HG03439 (cell line): ENCODE data around the gene MC5R.

Experiments used
- ATAC-seq: cut with Tn5 transposase; IDR thresholded peaks from one replicate; pipeline ENCODE4 v1.9.1; 2021; ENCODE audit warnings: mild to moderate bottlenecking, moderate library complexity; ENCODE audit not compliant: unreplicated experiment

MC5R gene

DNA sequence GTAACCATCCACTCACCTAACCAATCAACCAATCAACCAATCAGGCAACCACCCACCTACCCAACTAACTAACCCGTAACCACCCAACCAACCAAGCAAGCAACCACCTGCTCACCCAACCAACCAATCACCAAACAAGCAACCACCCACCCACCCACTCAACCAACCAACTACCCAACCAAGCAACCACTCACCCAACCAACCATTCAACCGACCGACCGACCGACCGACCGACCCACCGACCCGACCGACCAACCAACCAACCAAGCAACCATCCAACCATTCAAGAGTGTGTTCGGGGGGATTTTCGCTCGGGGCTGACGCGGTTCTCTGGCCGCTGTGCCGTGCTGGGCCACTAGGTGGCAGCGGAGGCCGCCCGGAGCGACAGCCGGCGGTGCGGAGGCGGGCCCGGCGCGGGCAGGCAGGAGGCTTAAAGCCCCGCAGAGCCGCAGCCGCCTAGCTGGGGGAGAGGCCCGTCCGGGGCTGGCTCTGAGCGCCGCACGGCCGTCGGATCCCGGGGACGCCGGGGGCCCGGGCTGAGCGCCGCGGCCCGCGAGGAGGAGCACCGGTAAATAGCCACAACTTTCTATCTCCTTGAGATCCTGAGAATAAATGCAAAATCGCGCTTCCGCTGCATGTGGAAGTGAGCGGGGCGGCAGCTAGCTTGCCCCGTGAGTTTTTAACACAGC lies at the start of gene MC5R:
Gene MC5R, plus strand, starts transcription at position 443 of the 689 bp plus-strand sequence. CDS start 1,617 bp downstream, outside the sequence.
- peak; percentile 83 for ATAC-seq

- no peak for ATAC-seq
Measured at GRCh38 chr18:13775058-13775457, 48.9 kb upstream of the MC5R start.

DNA sequence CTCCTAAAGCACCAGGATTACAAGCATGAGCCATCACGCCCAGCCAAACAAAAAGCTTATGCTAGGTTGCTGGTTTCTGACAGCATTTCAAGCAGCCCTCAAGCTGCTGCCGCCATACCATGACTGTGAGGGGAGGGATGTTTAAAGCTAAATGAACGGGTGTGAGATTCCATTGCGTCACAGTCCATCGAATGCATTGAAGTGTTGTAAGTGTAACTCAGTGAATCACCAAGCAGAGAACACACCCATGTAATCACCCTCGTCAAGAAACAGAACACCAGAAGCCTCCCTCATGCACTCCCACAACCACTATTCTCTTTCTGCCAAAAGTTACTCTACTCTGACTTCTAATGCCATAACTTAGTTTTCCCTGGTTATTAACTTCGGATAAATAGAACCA lies 32.8 kb upstream of the MC5R start:
- ATAC-seq: no peak

DNA sequence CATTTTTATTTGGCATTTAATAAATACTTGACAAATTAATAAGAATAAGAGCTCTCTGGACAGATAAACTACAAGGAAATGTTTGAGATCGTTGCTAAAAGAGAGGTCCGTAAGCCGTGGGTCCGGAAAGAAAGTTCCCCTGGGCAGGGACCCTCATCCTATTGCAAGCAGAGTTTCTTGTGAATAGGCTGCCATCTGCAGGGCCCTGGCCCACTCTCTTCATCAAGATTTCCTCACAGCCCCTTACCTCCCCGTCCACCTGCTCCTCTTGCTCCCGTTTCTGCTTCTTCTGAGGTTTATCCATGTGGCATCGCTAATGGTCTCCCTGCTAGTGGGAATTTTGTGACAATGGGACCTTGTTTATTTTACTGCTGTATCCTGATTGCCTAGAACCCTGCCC lies 30.1 kb upstream of the MC5R start:
- ATAC-seq: no peak

DNA sequence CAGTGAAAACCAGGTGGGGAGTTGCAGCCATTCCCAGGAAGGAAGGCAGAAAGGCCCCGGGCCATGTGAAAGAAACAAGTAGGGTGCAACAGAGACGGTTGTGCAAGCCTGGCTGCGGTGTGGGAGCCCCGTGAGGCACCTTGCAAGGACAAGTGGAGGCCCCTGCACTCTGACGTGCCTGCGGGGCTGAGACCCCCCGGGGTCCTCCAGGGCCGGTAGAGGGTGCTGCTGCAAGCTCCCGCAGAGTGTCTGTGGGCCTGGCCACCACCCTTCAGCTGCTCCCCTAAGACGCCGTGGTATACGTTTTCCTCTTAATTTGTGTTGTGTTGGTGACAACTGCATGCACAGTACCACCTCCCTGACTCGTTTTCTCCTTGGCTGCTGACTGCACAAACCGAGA lies 27.4 kb upstream of the MC5R start:
- ATAC-seq: no peak

- no peak for ATAC-seq
Measured at GRCh38 chr18:13797157-13797611, 26.8 kb upstream of the MC5R start.

DNA sequence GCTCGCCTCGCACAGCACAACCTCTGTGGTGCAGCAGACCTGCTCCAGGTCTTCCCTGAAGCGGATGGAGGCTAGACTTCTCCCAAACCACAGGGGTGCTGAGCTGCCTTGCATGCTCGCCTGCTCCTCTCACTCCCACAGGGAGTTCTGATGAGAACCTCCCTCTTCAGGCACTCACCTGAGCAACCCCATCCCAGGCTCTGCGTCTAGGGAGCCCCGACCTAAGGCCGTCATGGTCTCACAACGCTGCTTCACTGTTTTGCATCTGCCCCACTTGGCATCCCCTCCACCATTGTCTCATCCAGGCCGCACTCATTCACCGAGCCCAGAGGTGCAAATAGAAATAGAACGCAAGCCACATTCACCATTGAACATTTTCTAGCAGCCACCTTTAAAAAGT lies 24.6 kb upstream of the MC5R start:
- ATAC-seq: no peak

GRCh38 chr18:13800505-13801259 lies 23.3 kb upstream of the MC5R start:
- ATAC-seq: no peak

DNA sequence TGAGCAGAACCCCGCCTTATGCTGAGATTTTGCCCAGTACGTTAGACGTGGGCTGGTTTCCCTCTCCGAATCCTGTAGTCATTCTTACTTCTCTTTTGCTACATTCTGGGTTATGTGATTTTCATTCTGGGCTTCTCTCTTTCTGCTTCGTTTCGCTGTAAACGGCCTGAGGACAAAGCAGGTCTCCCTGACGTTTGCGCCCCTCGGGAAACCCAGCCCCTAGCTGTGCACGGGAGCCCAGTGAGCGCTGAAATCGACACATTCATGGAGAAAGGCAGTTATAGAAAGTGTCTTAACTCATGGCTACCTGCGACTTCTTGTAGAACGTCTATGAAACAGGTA lies 22.7 kb upstream of the MC5R start:
- ATAC-seq: no peak

DNA sequence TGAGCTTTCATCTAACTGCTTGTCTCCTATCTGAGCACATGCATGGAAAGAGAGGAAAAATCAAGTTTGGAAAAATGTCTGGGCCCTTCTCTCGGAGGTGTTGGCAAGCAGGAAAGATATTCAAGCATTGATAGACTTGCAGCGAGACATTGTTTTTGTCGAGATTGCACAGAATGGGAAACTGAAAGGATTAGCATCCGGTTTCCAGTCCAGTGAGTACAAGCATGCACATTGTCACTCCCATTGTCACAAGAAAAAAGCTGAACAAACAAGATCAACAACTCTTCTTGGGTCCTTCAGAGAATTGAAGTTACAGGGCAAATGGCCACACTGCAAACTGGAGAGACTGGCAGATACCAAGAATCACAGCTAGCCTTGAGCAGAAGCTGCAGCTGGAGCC lies 19.6 kb upstream of the MC5R start:
- ATAC-seq: no peak

- ATAC-seq: no peak
Measured at GRCh38 chr18:13808294-13809042, 15.5 kb upstream of the MC5R start.

- no peak for ATAC-seq
Measured at GRCh38 chr18:13809043-13809430, 14.9 kb upstream of the MC5R start.

GRCh38 chr18:13809531-13810255 lies 14.3 kb upstream of the MC5R start:
- no peak for ATAC-seq

DNA sequence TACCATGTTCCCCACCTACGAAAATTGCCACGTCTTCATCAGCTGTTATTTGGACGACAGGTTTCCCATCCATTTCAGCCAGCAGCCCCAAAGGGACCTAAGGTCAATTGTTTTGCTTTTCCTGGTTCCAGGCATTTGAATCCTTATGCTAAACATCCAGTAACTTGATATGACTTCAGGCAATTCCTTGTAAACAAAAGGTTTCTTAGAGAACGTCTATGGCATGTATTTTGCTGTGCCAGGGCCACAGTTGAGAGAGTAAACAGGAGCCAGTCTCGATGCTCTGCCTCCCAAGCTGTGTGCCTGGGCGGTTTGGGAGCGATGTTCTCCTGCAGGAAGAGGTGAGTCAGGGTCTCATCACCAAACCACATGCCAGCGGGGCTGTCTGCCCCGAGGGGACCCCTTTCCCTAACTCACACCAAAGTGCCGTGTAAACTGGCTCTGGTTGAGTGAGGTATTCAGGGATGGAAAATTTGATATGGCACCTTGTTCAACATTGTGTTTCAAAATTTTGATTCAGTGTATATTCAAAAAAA lies 12.9 kb upstream of the MC5R start:
- no peak for ATAC-seq

DNA sequence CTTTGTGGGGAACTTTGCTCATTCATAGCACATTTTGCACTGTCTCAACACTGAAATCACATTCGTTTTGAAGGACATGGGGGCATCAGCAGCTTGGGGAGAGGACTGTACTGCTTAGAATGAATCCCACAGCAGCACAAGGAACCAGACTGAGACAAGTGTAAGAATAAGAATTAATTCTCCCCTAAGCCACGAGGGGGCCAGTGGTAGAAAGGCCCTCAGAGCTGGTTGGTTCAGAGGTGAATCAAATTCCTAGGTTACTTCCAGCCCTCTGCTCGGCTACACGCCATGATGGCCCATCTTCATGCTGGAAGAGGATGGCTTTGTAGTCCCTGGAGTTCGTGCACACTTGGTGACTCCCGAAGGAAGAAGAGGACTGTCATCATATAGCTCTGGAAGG lies 12.0 kb upstream of the MC5R start:
- ATAC-seq: no peak

DNA sequence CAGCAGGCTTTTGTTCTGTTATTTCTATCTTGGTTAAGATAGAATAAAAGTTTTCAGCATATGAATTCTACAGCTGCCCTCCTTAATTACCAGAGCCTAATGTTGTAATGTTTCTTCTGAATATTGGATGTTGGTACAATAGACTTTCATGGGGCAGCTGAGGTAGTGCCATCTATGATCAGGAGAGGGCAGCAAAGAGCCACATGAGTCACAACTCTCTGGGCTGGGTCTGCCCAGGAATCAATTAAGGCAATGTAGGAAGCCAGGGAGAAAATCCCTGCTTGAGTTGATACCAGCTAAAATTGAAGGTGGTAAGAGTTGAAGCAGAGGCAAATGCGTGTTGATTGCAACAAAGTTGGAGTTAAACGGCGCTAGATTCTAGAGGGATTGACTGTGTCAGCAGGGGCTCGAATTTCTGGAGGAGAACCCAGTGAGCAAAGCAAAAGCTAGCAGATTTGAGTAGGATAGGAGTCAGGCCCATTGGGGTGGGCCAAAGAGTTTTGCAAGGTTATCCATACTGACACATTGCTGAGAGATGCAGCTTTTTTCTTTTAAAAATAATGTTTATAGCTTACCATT lies 10.6 kb upstream of the MC5R start:
- ATAC-seq: no peak

DNA sequence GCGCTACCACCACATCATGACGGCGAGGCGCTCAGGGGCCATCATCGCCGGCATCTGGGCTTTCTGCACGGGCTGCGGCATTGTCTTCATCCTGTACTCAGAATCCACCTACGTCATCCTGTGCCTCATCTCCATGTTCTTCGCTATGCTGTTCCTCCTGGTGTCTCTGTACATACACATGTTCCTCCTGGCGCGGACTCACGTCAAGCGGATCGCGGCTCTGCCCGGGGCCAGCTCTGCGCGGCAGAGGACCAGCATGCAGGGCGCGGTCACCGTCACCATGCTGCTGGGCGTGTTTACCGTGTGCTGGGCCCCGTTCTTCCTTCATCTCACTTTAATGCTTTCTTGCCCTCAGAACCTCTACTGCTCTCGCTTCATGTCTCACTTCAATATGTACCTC lies 2.3 kb downstream of the MC5R start:
- ATAC-seq: no peak

- ATAC-seq: no peak
Measured at GRCh38 chr18:13831864-13832508, 8.0 kb downstream of the MC5R start.

GRCh38 chr18:13834496-13835015 lies 10.6 kb downstream of the MC5R start:
- ATAC-seq: no peak

DNA sequence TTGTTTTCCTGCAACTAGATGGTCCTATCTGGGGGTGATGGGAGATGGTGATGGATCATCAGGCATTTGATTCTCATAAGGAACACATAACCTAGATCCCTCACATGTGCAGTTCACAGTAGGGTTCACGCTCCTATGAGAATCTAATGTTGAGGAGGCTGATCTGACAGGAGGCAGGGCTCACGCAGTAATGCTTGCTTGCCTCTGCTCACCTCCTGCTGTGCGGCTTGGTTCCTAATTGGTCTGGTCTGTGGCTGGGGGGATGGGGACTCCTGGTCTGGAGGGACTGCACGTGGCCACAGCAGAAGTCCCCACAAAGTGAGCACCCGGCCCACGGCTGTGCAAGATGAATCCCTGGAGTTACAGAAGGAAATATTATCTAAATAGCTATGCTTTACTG lies 11.3 kb downstream of the MC5R start:
- no peak for ATAC-seq
